KMS-11 (cell line): Measurements from ENCODE around the gene OR10J4.
A peak's percentile ranks its signal among the peaks of the same experiment; 100 is the strongest.

ENCODE experiments used
- H2AFZ ChIP-seq: fragments of 200-600 bp; sonication (generic); 2 replicates; pipeline ENCODE4 v1.6.1; 2016; ENCODE audit warnings: antibody characterized with exemption, mixed run types, low read depth
- H3K27ac ChIP-seq: fragments of 200-600 bp; sonication (generic); 2 replicates; pipeline ENCODE4 v1.6.1; 2016; ENCODE audit warnings: mild to moderate bottlenecking, mixed run types
- H3K27me3 ChIP-seq: fragments of 200-600 bp; sonication (generic); 2 replicates; pipeline ENCODE4 v1.6.1; 2017; ENCODE audit warnings: mild to moderate bottlenecking, low read depth, mixed run types, moderate library complexity; ENCODE audit not compliant: insufficient read depth
- H3K36me3 ChIP-seq: fragments of 200-600 bp; sonication (generic); 2 replicates; pipeline ENCODE4 v1.6.1; 2017; ENCODE audit warnings: mild to moderate bottlenecking, mixed run types; ENCODE audit not compliant: insufficient read depth
- H3K4me1 ChIP-seq: fragments of 200-600 bp; sonication (generic); 2 replicates; pipeline ENCODE4 v1.6.1; 2016; ENCODE audit warnings: mild to moderate bottlenecking, low read depth, mixed run types; ENCODE audit not compliant: poor library complexity, severe bottlenecking
- H3K4me2 ChIP-seq: fragments of 200-600 bp; sonication (generic); 2 replicates; pipeline ENCODE4 v1.7.0; 2016; ENCODE audit warnings: mild to moderate bottlenecking, mixed run types
- H3K4me3 ChIP-seq: fragments of 200-600 bp; sonication (generic); IDR thresholded peaks from 2 replicates; pipeline ENCODE4 v1.6.1; 2017; ENCODE audit warnings: low read depth, low read length, mixed read lengths; ENCODE audit not compliant: insufficient read depth
- H3K79me2 ChIP-seq: fragments of 200-600 bp; sonication (generic); 2 replicates; pipeline ENCODE4 v1.6.1; 2016; ENCODE audit warnings: low read depth, mixed run types; ENCODE audit not compliant: insufficient read depth
- H3K9ac ChIP-seq: fragments of 200-600 bp; sonication (generic); 2 replicates; pipeline ENCODE4 v1.6.1; 2016; ENCODE audit warnings: mild to moderate bottlenecking, mixed run types
- H4K20me1 ChIP-seq: fragments of 200-600 bp; sonication (generic); 2 replicates; pipeline ENCODE4 v1.6.1; 2016; ENCODE audit warnings: mild to moderate bottlenecking, mixed run types; ENCODE audit not compliant: insufficient read depth
- CTCF ChIP-seq: fragments of 200-600 bp; sonication (generic); conservative IDR thresholded peaks from 2 replicates; pipeline ENCODE4 v1.6.1; 2017; ENCODE audit warnings: low read depth, mild to moderate bottlenecking, antibody characterized with exemption, low read length, moderate library complexity, mixed read lengths

Gene OR10J4

GRCh38 chr1:159431904-159432303, at the start of gene OR10J4:
TSS of gene OR10J4 (plus strand) at chr1:159432204.
- TF ChIP-seq CTCF, result no peak
- Histone ChIP-seq H3K36me3 (no peaks in the 10 kb centered on the region), H3K4me1 (no peaks in the 10 kb centered on the region), H3K4me2 (no peak within 1 kb of the TSS), H4K20me1 (no peaks in the 10 kb centered on the region), H3K27ac (no peak within 1 kb of the TSS), H2AFZ (no peak within 1 kb of the TSS), H3K4me3 (no peak within 1 kb of the TSS), H3K9ac (no peak within 1 kb of the TSS), H3K27me3 (no peaks in the 10 kb centered on the region), H3K79me2 (no peaks in the 10 kb centered on the region)

DNA sequence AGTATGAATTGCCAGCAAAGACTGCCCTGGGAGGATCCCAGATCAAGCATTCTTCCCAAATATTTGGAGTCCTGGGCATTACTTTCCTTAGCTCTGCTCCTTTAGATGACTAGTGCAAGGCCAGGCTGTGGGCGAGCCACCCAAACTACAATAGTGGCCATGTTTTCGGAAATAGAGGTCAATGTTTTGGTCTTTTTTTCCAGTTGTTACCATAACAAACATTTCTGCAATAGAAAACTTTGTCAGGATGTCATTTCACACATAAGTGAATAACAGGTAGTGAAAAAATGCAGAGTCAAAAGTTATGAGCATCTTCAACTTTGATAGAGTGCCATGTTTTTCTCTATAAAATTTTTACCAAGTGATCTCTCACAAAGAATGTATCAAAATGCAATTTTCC, 25.2 kb upstream of the OR10J4 start:
- Histone ChIP-seq H3K27me3 (no peaks in the 10 kb centered on the region), H3K79me2 (no peaks in the 10 kb centered on the region), H3K27ac (no peak overlapping the region), H3K4me3 (no peak overlapping the region), H4K20me1 (no peaks in the 10 kb centered on the region), H3K4me2 (no peak overlapping the region), H2AFZ (no peak overlapping the region), H3K9ac (no peak overlapping the region), H3K36me3 (no peaks in the 10 kb centered on the region), H3K4me1 (no peaks in the 10 kb centered on the region)
- no peak for TF ChIP-seq CTCF

- Histone ChIP-seq H3K4me1 (no peaks in the 10 kb centered on the region), H4K20me1 (no peaks in the 10 kb centered on the region), H3K27ac (no peak overlapping the region), H3K27me3 (no peaks in the 10 kb centered on the region), H3K4me2 (no peak overlapping the region), H3K4me3 (no peak overlapping the region), H2AFZ (no peak overlapping the region), H3K9ac (no peak overlapping the region), H3K36me3 (no peaks in the 10 kb centered on the region), H3K79me2 (no peaks in the 10 kb centered on the region)
- TF ChIP-seq CTCF, result no peak
Observed at GRCh38 chr1:159408862-159409400, 23.1 kb upstream of the OR10J4 start.

DNA sequence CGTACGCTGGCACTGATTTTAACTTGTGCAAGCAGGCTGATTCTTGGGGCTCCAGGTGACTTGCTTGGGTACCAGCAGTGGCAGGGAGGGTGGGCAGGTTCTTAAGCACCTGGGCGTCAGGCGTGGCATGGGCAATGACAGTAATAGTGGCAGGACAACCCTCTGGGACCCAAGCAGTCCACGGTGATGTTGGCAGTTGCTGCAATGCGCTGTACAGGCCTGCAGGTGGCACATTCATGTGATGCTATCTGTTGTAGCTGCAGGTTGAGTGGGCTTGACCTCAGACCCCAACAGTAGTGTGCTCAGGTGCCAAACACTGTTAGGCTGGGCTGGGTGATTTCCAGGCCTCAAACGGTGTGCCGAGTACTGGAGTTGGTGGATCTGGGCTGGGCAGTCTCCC, 10.2 kb upstream of the OR10J4 start:
- Histone ChIP-seq H3K4me2 (no peak overlapping the region), H3K27ac (no peak overlapping the region), H3K27me3 (no peaks in the 10 kb centered on the region), H3K79me2 (no peaks in the 10 kb centered on the region), H2AFZ (no peak overlapping the region), H3K36me3 (no peaks in the 10 kb centered on the region), H4K20me1 (no peaks in the 10 kb centered on the region), H3K4me3 (no peak overlapping the region), H3K9ac (no peak overlapping the region), H3K4me1 (no peaks in the 10 kb centered on the region)
- TF ChIP-seq CTCF, result peak; percentile 68
